Measurements from ENCODE around the gene HTR6.

Gene HTR6

GRCh38 chr1:19690342-19690741, 25.7 kb downstream of the HTR6 start:
- H3K27me3 ChIP-seq (ENCODE audit: control insufficient read depth, insufficient read depth, low read length): no peaks in the 10 kb centered on the region
- TF ChIP-seq CTCF (IDR thresholded peaks at IDR 0.05): no peak
- no peak overlapping the region for H2AFZ ChIP-seq
- no peak overlapping the region for H3K27ac ChIP-seq
- no peaks in the 10 kb centered on the region for H3K4me1 ChIP-seq
- H3K4me3 ChIP-seq (ENCODE audit: low read depth, low read length): no peak overlapping the region
- H3K36me3 ChIP-seq (ENCODE audit: control insufficient read depth, insufficient read depth, low read length): peaks cover 3% of the 10 kb centered on the region
- H3K4me2 ChIP-seq (ENCODE audit: low read length): no peak overlapping the region
- no peaks in the 10 kb centered on the region for H3K79me2 ChIP-seq
- H3K9ac ChIP-seq: no peak overlapping the region
- no peaks in the 10 kb centered on the region for H3K9me3 ChIP-seq (ENCODE audit: control insufficient read depth, low read length)

GRCh38 chr1:19694298-19694697, 29.6 kb downstream of the HTR6 start:
- Histone ChIP-seq H3K4me3 (ENCODE audit: low read depth, low read length) (no peak overlapping the region), H3K4me2 (ENCODE audit: low read length) (no peak overlapping the region), H3K79me2 (no peaks in the 10 kb centered on the region), H3K27ac (no peak overlapping the region), H3K9ac (no peak overlapping the region), H3K27me3 (ENCODE audit: control insufficient read depth, insufficient read depth, low read length) (no peaks in the 10 kb centered on the region), H3K4me1 (no peaks in the 10 kb centered on the region), H3K9me3 (ENCODE audit: control insufficient read depth, low read length) (no peaks in the 10 kb centered on the region), H3K36me3 (ENCODE audit: control insufficient read depth, insufficient read depth, low read length) (no peaks in the 10 kb centered on the region), H2AFZ (no peak overlapping the region)
- no peak for TF ChIP-seq CTCF (IDR thresholded peaks at IDR 0.05)

- no peaks in the 10 kb centered on the region for H3K4me1 ChIP-seq
These were observed 31.1 kb downstream of the HTR6 start for GRCh38 chr1:19695772-19696171.

GRCh38 chr1:19696820-19697219, 32.1 kb downstream of the HTR6 start:
- Histone ChIP-seq H3K27ac (no peak overlapping the region), H3K4me2 (ENCODE audit: low read length) (no peak overlapping the region), H3K36me3 (ENCODE audit: control insufficient read depth, insufficient read depth, low read length) (no peaks in the 10 kb centered on the region), H3K4me1 (no peaks in the 10 kb centered on the region), H3K4me3 (ENCODE audit: low read depth, low read length) (no peak overlapping the region), H3K9me3 (ENCODE audit: control insufficient read depth, low read length) (no peaks in the 10 kb centered on the region), H3K9ac (no peak overlapping the region), H3K79me2 (peaks cover 2% of the 10 kb centered on the region), H3K27me3 (ENCODE audit: control insufficient read depth, insufficient read depth, low read length) (no peaks in the 10 kb centered on the region), H2AFZ (no peak overlapping the region)
- no peak for TF ChIP-seq CTCF (IDR thresholded peaks at IDR 0.05)

More at GRCh38 chr1:19695772-19696171, 31.1 kb downstream of the HTR6 start:
- Histone ChIP-seq H3K9me3 (ENCODE audit: control insufficient read depth, low read length) (no peaks in the 10 kb centered on the region), H3K27ac (no peak overlapping the region), H2AFZ (no peak overlapping the region), H3K9ac (no peak overlapping the region), H3K36me3 (ENCODE audit: control insufficient read depth, insufficient read depth, low read length) (no peaks in the 10 kb centered on the region), H3K27me3 (ENCODE audit: control insufficient read depth, insufficient read depth, low read length) (no peaks in the 10 kb centered on the region), H3K79me2 (peaks cover 2% of the 10 kb centered on the region), H3K4me2 (ENCODE audit: low read length) (no peak overlapping the region), H3K4me3 (ENCODE audit: low read depth, low read length) (no peak overlapping the region)
- no peak for TF ChIP-seq CTCF (IDR thresholded peaks at IDR 0.05)

- Histone ChIP-seq H3K79me2 (peaks cover 2% of the 10 kb centered on the region), H3K9ac (no peak overlapping the region), H3K27me3 (ENCODE audit: control insufficient read depth, insufficient read depth, low read length) (no peaks in the 10 kb centered on the region), H3K4me2 (ENCODE audit: low read length) (no peak overlapping the region), H3K4me1 (no peaks in the 10 kb centered on the region), H2AFZ (no peak overlapping the region), H3K36me3 (ENCODE audit: control insufficient read depth, insufficient read depth, low read length) (no peaks in the 10 kb centered on the region), H3K27ac (no peak overlapping the region), H3K9me3 (ENCODE audit: control insufficient read depth, low read length) (no peaks in the 10 kb centered on the region), H3K4me3 (ENCODE audit: low read depth, low read length) (no peak overlapping the region)
- TF ChIP-seq CTCF (IDR thresholded peaks at IDR 0.05): no peak
These were observed 33.5 kb downstream of the HTR6 start for GRCh38 chr1:19698181-19698580.

Measured in parathyroid adenoma (tissue), 2 donors.